NK-92 (cell line): ENCODE results near the gene DVL3.
A peak's percentile ranks its signal among the peaks of the same experiment; 100 is the strongest.
"Not testable (repeated sequence)": the region's sequence is repeated elsewhere in the genome, so short reads cannot be mapped to it uniquely, and the experiment has no call there.

Experiments
- DNase-seq: peaks from one replicate; lab custom pipeline; 2025; ENCODE audit not compliant: unreplicated experiment; lab: John Stamatoyannopoulos, UW

Gene DVL3

DNA sequence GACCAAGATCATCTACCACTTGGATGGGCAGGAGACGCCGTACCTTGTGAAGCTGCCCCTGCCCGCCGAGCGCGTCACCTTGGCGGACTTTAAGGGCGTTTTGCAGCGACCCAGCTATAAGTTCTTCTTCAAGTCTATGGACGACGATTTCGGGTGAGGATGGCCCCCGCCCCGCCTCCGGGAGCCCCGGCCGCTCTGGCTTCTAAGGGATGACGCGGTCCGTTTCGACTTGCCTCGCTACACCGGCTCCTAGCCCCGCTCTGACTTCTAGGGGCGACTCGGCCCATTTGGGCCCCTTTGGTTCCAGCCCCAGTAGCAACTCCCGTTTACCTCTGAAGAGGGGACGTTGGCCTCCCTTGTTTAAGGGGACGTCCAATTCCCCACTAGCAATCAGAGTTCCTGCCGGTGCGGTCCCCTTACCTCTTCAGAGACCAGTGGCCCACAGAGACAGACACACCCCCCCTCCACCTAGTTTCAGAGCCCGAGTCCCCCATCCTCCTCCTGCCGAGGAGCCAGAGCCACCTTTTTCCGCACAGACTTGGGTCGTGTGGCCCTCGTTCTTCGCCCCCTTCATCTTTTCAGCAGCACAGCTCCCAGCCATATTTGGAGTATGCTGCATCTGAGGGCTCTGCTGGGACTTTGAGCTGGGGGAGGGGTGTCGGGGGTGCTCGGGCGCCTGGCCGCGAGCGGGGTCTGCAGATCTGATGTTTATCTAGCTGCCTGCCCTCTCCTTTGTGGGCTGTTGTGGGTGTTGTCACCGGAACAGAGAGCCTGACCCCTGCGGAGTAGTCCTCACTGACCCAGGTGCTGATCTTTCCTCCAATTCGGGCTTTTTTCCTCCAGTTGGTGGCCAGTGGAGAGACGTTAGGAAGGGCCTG, 706 bp downstream of the DVL3 start:
- no peak for DNase-seq

DNA sequence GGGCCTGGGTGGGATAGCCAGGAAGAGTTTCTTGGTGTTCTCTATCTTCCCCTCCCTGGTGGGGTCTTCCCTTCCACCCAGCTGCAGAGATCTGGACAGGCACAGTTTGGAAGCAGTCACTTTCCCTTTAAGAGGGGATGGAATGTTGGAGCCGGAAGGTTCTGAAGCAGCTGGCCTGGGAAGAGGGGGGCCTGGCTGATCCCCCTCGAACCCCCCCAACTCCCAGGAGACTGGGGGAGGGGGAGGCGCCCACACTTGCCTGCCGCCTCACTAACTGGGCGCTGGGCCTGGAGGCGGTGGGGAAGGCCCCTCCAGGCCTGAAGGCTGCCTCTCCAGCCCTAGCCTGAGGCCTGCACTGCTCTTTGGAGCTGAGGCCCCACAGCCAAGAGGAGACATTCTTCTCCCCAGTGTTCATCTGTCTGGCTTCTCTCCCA, 1.4 kb downstream of the DVL3 start:
- DNase-seq = no peak

DNA sequence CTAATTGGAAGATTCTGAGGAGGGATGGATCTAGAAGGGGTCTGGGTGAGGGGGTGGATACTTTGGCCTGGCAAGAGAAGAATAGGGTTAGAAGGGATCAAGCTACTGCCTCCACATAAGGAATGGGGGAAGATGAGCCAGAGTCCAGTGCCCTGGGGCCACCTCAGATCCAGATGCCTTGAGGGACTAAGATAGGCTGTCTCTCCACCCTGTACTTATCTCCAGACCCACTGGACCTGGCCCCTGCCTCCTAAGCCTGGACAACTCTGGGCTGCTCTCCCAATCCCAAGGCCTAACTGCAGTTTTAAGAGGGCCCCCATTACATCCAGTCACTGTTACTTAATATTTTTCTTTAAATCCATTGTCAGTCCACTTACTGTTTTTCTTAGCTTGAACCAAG, 2.0 kb downstream of the DVL3 start:
- no peak for DNase-seq

DNA sequence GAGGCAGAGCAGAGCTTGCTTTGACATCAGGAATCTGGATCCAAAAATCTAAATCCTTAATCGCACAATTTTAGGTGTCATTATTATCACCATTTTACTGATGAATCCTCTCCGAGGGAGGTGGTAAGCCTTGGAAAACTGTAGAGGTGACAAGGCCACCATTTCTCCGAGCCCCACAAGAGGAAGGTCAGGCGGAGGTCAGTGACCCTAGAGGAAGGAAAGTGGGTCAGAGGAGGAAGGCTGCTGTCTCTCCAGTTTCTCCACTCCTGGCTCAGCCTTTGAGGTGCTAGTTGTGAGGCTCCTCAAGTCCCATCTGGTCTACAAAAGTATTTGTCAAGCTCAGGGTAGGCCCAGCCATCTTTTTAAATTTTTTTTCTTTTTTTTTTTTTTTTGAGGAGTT, 3.2 kb downstream of the DVL3 start:
- DNase-seq = no peak

DNA sequence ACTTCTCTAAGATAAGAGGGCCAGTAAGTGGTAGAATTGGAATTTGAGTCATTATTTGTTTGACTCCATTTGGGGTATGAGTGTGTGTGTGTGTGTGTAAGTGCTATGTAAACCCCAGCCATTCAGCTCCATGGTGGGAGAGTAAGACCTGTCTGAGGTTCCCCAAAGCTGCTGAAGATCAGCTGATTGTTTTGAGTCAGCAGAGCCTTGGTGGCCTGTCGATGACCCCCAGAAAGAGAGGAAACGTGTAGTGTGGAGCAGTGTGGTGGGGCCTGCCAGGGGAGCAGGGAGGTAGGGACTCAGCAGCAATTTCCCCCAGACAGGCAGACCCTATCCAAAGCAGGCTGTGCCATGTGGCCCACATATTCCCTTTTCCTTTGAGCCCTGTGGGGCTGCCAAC, 5.3 kb downstream of the DVL3 start:
- DNase-seq = no peak

DNA sequence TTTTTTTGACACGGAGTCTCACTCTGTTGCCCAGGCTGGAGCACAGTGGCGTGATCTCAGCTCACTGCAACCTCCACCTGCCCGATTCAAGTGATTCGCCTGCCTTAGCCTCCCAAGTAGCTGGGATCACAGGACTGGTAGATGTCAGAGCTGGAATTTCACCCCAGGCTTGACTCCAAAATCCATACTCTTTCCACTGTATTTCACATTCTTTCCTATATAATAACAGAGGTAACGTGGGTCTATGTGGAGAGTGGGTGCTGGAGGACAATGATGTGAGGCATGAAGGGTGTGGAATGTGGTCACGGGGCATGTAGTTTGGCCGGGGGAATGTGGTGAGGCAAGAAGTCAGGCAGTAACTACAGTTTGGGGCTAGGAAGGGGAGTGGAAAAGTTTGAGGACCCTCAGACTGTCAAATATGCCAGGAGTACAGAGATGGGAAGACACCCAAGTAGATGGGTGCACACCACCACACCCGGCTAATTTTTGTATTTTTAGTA, 7.4 kb downstream of the DVL3 start:
- DNase-seq = not testable (repeated sequence)

DNA sequence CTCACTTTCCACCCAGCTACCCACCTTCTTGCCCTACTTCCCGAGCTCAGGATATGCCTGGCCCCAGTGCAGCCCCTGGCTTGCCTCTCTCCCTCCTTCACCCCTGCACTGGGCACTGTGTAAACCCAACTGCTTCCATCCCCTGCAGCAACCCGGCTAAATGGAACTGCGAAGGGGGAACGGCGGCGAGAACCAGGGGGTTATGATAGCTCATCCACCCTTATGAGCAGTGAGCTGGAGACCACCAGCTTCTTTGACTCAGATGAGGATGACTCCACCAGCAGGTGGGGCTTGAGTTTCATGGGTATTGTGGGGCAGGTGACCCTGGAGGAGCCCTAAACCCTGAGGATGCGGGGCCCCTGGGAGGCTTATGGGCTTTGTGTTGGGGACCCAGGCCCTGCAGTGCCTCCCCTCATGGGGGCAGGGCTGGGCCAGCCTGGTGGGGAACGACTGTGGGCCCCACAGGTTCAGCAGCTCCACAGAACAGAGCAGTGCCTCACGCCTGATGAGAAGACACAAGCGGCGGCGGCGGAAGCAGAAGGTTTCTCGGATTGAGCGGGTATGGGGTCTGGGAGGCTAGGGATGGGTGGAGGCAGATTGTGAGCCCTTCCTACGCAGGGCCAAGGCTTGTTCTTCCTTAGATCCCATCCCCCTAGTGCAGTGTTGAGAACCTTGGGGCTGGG, 9.6 kb downstream of the DVL3 start:
- no peak for DNase-seq

DNA sequence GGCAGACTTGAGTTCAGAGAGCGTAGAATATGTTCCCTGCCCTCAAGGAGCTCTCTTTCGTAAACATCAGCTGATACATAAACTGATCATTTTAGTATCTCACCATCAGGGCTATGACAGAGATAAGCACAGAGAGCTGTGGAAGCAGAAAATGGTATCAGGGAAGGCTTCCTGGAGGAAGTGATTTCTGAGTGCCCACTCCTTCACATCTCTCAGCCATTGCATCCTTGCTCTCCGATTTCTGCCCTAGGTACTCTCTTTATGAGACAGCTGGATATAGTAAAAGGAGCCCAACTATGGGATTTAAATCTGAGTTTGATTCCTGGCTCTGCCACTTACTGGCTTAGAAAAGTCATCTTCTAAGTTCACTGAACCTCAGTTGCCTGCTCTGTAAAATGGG, 10.4 kb downstream of the DVL3 start:
- DNase-seq = no peak

DNA sequence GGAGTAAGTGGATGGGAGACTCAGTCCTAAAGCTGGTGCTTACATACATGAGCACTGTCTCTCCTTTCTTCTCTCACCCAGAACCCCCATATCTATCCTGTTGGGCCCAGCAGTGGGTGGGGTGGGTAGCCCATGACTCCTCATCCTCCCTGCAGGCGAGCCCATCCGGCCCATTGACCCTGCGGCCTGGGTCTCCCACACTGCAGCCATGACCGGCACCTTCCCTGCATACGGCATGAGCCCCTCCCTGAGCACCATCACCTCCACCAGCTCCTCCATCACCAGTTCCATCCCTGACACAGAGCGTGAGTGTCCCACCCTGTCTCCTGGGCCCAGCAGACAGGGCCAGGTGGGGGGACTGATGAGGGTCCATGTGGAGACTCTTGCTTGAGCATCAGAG, 11.5 kb downstream of the DVL3 start:
- DNase-seq = no peak

DNA sequence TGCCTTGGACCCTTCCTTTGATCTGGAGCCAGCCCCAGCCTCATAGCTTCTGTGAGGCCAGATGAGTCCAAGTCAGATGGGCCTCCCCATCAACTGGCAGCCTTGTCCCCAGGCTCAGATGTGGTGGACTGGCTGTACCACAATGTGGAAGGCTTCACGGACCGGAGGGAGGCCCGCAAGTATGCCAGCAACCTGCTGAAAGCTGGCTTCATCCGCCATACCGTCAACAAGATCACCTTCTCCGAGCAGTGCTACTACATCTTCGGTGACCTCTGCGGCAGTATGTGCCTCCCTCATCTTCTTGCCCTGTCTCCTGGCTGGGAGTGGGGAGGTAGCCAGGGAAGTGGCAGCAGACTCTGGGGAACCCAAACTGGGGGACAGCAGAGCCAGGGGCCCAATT, 12.6 kb downstream of the DVL3 start:
- no peak for DNase-seq

DNA sequence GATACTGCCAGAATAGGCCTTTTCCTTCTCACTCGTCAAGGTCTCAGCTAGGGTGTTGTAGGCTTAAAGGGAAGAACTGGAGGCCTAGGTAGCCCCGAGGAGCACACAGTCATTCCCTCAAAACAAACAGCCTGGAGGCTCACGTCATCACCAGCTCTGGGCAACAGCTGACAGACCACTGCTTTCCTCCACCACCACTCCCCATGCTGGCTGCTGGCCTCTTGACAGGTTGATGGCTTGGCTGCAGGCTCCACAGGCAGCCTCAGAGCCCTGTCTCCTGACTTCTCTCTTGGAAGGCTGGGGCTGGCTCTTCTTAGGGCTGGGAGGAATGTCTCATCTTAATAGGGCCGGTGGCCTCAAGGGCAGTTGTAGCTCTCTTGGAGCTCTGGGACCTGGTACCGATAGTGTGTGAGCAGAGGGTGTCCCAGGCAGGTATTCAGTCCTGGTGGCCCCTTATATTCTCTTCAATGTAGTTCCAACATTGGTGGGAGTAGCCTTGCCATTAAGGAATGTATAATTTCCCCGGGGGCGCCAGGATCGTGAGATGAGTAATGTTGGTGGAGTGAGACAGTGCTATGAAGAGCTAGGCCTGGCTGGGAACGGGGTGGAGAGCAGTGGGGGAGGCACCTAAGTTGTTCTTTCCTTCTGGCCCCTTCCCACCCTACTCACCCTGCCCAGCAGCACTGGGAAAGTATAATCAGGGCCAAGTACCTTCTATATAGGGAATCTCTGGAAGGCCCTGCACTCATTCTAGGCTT, 13.4 kb downstream of the DVL3 start:
- no peak for DNase-seq

DNA sequence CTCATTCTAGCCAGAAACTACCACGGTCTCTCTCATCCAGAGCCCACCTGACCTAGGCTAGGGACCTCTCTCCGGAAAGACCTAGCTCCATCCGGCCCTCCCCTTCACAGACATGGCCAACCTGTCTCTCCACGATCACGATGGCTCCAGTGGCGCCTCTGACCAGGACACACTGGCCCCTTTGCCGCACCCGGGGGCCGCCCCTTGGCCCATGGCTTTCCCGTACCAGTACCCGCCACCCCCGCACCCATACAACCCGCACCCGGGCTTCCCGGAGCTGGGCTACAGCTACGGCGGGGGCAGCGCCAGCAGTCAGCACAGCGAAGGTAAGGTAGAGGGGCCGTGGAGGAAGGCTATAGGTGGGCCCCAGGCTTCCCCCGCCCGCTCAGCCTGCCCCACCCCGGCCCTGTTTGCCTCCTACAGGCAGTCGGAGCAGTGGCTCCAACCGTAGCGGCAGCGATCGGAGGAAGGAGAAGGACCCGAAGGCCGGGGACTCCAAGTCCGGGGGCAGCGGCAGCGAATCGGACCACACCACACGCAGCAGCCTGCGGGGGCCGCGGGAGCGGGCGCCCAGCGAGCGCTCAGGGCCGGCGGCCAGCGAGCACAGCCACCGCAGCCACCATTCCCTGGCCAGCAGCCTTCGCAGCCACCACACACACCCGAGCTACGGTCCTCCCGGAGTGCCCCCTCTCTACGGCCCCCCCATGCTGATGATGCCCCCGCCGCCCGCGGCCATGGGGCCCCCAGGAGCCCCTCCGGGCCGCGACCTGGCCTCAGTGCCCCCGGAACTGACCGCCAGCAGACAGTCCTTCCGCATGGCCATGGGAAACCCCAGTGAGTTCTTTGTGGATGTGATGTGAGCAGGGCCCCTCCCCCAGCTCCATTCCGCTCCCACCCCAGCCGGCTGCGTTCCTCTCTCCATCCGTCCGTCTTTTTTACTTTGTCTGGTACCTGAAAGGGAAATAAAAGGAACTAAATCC, 15.0 kb downstream of the DVL3 start:
- no peak for DNase-seq

DNA sequence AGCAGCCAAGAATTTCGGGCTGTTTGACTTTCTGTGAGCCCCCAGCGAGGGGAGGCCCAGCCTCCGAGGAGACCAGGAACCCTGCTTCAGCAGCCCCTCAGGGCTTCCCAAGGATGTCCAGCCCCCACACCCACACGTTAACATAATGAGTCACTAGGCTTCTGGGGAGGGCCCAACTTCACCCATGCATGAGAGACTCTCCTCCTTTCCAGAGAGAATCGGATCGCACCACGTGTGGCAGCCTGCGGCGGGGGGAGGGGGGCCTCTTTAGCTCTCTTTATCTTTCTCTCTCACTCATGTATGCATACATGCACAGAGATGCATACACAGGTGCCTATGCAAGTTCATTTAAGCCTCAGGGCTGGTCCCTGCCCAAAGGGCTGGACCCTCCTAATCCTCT, 16.4 kb downstream of the DVL3 start:
- DNase-seq = no peak

DNA sequence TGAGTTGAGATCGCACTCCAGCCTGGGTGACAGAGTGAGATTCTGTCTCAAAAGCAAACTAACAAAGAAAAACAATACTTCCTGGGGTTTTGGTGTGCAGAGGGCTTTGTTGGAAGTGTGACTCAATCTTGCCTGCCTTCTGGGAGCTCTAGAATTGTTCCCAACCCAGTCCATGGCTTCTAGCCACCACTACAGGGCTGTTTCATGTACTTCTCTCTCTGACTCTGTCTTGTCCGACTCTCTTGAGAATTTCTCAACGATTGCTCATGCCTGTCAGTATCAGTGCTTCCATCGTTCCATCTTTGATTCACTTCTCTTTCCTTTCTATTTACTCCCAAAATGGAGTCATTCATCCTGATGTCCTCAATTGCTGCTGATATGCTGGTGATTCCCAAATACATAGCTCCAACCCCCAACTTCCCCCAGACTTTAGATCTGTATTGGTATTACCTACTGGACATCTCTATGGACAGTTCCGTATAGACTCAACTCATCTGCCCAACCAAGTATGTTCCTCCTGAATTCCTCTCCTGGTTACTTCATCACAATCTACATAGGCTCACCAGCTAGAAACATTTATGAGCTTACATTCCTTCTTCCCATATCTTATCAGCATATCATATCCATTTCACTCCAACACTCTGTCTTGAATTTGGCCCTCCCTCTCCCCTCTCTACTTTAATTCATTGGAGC, 17.6 kb downstream of the DVL3 start:
- no peak for DNase-seq

DNA sequence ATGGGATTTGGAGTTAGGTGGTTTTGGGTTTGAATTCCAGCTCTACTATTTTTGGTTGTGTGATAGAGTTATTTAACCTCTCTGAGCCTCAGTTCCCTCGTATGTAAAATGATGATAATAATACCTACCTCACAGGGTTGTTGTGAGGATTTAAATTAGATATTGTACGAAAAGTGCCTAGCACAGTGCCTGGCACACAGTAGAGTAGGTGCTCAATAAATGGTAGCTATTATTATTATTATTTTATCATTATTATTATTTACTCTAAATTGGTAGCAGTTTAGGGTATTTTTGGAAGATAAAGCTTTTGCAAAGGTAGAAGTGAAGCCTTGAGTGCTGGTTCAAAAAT, 18.2 kb downstream of the DVL3 start:
- no peak for DNase-seq

DNA sequence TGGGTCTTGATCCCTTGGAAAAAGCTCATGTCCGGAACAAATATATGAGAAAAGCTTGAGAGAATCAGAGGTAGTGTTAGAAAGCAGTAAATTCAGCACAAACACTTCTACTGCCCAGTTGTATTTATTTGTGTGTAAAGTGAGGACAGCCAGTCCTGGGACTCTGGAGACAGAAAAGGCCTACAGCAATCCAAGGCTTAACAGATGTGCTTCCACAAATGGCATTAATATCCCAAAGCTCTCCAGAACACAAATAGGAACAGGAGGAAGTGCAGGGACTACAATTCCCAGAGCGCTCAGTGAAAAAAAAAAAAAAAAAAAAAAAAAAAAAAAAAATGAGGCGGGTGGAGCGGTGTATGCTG, 19.1 kb downstream of the DVL3 start:
- DNase-seq = no peak

DNA sequence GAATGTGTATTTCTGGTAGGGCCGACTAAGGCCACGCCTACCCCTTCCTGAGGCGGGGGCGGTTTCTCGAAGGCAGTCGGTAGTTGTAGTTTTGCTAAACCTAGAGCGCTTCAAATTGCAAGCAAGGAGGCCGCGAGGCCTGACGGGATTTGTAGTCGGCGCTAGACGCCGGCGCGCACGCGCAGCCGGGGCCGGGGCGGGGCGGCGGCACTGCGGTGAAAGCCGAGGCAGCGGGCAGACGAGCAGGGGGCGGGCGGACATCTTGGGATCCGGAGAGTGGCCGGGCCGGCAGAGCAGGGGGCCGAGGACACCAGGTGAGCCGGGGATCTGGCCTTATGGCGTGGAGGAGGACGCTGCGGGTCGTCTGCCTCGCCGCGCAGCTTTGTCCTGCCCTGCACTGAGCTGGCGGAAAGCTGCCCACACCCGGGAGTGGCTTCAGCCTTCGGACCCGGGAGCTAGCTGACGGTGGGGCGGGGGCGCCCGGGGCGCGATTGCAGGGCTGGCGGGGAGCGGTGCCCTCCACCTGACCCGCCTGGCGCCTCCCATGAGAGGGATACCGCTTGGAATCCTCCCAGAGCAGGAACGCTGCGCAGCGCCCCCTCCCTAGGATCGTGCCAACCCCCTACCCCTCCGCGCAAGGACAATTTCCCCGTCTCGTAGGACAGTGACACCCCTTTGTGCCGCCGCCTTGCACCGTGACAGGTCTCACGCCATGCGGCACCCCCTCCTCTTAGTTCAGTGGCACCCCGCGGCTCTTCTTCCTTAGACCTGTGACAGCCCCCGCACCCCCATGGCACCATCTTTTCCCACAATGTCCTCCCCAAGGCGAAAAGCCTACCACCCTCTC, 19.7 kb downstream of the DVL3 start, which contains the start of gene AP2M1:
AP2M1 (plus strand) TSS at position 210 of the 847 bp plus-strand sequence. CDS start 2,139 bp downstream, outside the sequence.
- DNase-seq = peak; percentile 85

DNA sequence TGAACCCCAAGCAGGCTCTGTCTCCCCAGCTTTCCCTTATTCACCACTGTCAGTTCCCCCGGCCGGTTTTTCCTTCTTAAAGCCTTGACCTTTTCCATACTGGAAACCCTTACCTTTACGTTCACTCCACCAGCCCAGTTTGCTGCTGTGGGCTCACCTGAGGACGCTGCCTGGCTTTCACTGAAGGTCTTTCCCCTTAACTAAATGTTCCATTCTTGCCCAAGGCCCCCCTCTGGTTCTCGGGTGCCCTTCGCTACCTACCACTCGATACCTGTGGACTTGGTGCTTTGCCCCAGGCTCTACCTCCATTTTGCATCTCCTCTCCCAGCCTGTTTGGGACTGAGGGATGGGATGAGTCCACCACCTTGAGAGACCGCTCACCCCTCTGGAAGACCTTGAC, 20.3 kb downstream of the DVL3 start:
- DNase-seq = no peak

DNA sequence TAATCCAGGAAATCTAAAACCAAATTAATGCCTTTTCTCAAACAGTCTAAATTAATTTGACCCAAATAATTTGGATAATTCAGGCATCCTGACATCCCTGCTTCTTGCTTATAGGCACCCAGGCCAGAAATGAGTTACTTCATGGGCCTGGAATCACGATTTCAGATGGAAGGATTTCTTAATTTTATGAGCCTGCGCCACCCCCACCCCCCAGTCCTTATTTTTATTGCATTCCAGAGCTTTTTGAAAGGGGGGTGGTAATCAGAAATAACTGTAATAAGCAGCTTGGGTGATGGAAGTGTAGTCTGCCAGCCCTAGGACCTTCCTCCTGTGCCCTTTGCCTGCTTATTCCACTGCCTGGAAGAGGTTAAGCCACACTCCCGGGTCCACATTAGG, 20.8 kb downstream of the DVL3 start:
- DNase-seq = no peak
